Epidermal melanocyte (primary cell): ENCODE measurements around the gene NUP210.
"Not testable (repeated sequence)": the region's sequence is repeated elsewhere in the genome, so short reads cannot be mapped to it uniquely, and the experiment has no call there.

Experiments used
- DNase-seq: peaks from one replicate; pipeline ENCODE4 v3.0.0; 2011; ENCODE audit warnings: low spot score; ENCODE audit not compliant: insufficient read length

The NUP210 gene

GRCh38 chr3:13407475-13407874 lies 12.6 kb downstream of the NUP210 start:
- DNase-seq: no peak

GRCh38 chr3:13406190-13406589 lies 13.9 kb downstream of the NUP210 start:
- DNase-seq: no peak

GRCh38 chr3:13405614-13406013 lies 14.5 kb downstream of the NUP210 start:
- no peak for DNase-seq

GRCh38 chr3:13404626-13405452 lies 15.3 kb downstream of the NUP210 start:
- DNase-seq: no peak

DNA sequence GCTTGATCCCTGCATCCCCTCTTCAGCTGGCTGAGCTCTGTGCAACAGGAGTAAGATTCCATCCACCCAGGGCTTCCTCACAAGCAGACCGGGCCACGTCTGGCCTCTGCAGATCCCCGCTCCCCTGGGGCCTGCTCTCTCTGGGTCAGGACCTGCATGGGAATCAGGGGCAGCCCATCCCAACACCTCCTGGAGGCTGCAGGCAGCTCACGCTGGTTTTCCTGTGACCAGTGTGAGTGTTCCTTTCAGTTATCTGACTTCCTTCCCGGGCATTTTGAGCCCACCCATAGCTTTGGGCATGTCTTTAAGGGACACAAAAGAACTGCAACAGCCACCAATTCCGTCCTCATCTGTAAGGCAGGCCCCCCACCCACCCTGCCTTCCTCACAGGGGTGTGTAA lies 16.3 kb downstream of the NUP210 start:
- no peak for DNase-seq

DNA sequence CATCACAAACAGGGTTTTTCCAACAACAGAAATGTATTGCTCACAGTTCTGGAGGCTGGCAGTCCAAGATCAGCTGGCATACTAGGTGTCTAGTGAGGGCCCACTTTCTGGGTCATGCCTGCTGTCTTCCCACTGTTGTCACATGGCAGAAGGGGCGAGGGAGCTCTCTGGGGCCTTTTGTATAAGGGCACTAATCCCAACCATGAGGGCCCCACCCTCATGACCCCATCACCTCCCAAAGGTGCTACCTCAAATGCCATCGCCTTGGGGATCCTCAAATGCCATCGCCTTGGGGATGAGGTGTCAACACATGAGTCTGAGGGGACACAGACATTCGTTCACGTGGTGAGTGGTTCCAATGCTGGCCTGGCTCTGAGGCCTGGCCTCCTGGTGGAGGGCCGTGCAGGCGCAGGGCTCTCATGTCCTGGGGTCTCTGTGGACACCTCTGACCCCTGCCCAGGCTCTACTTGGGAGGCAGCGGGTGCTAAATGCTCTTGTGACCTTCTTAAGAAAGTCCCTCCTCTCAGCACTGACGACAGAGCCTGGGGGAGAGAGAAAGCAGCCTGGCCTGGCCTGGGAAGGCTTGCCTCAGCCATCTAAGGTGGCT lies 16.8 kb downstream of the NUP210 start:
- DNase-seq: no peak

DNA sequence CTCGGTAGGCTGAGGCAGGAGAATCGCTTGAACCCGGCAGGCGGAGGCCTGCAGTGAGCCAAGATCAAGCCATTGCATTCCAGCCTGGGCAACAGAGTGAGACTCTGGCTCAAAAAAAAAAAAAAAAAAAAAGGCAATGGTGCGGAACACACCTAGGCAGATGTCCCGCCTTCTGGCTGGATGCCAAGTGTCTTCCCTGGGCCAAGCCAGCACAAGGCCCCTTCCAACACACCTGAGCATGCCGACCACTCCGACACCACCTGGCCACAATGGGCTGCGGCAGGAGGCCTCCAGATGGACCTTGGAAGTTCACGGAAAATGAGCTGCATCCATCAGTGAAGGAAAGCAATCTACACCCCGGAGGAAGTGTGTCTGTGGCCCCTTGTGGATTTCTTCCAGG lies 19.0 kb downstream of the NUP210 start:
- no peak for DNase-seq

- no peak for DNase-seq
Measured at GRCh38 chr3:13400114-13400673, 19.9 kb downstream of the NUP210 start.

- DNase-seq: no peak
Measured at GRCh38 chr3:13399603-13400002, 20.5 kb downstream of the NUP210 start.

DNA sequence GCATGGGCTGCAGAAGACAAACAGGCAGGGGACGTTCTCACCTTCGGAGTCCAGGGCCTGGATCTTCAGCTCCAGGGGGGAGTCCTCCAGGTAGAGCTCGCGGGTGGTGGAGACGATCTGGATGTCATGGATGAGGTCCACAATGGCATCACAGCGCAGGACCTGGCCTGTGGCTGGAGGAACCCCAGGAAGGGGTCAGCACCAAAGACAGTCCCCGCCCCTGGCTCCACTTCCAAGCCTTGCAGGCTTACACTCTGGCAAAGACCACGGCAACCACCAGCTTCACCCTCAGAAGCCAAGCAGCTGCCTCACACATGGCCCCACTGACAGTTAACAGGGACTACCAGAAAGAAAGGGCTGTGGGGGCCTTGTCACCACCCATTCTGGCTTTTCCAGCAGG lies 22.8 kb downstream of the NUP210 start:
- no peak for DNase-seq

GRCh38 chr3:13394363-13394762 lies 25.8 kb downstream of the NUP210 start:
- DNase-seq: no peak

- no peak for DNase-seq
Measured at GRCh38 chr3:13393427-13394360, 26.4 kb downstream of the NUP210 start.

GRCh38 chr3:13391308-13391707 lies 28.8 kb downstream of the NUP210 start:
- DNase-seq: no peak

- DNase-seq: no peak
Measured at GRCh38 chr3:13389378-13389777, 30.7 kb downstream of the NUP210 start.

GRCh38 chr3:13388816-13389215 lies 31.3 kb downstream of the NUP210 start:
- DNase-seq: no peak

GRCh38 chr3:13385373-13385965 lies 34.7 kb downstream of the NUP210 start:
- no peak for DNase-seq

GRCh38 chr3:13380971-13381370 lies 39.2 kb downstream of the NUP210 start:
- no peak for DNase-seq

DNA sequence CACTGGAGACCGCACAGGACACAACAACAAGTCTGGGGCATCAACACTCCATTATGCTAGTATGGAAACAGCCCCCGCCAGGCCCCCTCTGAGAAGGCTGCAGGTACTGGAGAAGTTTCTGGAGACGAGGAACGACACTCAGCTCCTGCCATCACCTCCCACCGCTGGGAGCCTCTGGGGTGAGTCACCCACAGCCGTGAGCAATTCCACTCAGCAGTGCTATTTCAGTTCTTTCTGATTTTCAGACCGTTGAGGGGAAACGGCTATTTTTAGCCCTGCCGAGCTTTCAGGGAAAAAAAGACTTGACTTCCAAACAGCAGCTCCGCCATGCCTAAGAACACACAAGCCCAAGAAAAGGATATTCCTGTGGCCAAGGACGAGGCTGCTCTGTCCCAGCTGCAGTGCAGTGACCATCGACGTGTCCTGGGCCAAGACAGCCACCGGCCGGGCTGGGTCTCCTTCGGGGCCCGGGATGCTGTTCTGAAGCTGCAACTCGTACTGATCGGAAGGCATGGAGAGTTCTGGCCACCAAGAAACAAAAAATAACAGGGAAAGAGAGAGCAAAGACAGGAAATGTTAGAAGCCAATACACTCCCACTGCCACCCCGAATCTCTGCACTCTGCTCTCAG lies 40.8 kb downstream of the NUP210 start:
- no peak for DNase-seq

GRCh38 chr3:13378155-13378554 lies 42.0 kb downstream of the NUP210 start:
- DNase-seq: no peak

GRCh38 chr3:13377741-13378140 lies 42.4 kb downstream of the NUP210 start:
- not testable (repeated sequence) for DNase-seq

- no peak for DNase-seq
Measured at GRCh38 chr3:13377021-13377420, 43.1 kb downstream of the NUP210 start.
